Activated CD4-positive, alpha-beta T cell treated with anti-CD3 and anti-CD28 coated beads for 24 hours (primary cell): ENCODE results near the gene CD200.
"Not testable (repeated sequence)": the region's sequence is repeated elsewhere in the genome, so short reads cannot be mapped to it uniquely, and the experiment has no call there.

ENCODE experiments used
- DNase-seq, 2 donors: peaks; one replicate each; pipeline ENCODE4 v3.0.0-alpha.2; 2020; ENCODE audit warnings: low read depth in 2 of 2

The CD200 gene

GRCh38 chr3:112360561-112360960 lies 27.6 kb downstream of the CD200 start:
- no peak for DNase-seq

- DNase-seq = no peak
Measured at GRCh38 chr3:112362221-112362620, 29.3 kb downstream of the CD200 start.

- DNase-seq = no peak
Measured at GRCh38 chr3:112364291-112364690, 31.3 kb downstream of the CD200 start.

- DNase-seq = no peak
Measured at GRCh38 chr3:112365035-112365434, 32.1 kb downstream of the CD200 start.

GRCh38 chr3:112365636-112366035 lies 32.7 kb downstream of the CD200 start:
- no peak for DNase-seq

GRCh38 chr3:112366522-112366921 lies 33.6 kb downstream of the CD200 start:
- DNase-seq = no peak

GRCh38 chr3:112371569-112371968 lies 38.6 kb downstream of the CD200 start:
- DNase-seq = no peak

GRCh38 chr3:112372396-112372795 lies 39.4 kb downstream of the CD200 start:
- DNase-seq = no peak

GRCh38 chr3:112373476-112373875 lies 40.5 kb downstream of the CD200 start:
- no peak for DNase-seq

- DNase-seq = no peak
Measured at GRCh38 chr3:112373924-112374323, 41.0 kb downstream of the CD200 start.

- no peak for DNase-seq
Measured at GRCh38 chr3:112374333-112374734, 41.4 kb downstream of the CD200 start.

GRCh38 chr3:112375117-112375516 lies 42.2 kb downstream of the CD200 start:
- no peak for DNase-seq

GRCh38 chr3:112376241-112376911 lies 43.4 kb downstream of the CD200 start:
- no peak for DNase-seq

GRCh38 chr3:112376992-112377391 lies 44.0 kb downstream of the CD200 start:
- no peak for DNase-seq

- DNase-seq = no peak
Measured at GRCh38 chr3:112377568-112378071, 44.7 kb downstream of the CD200 start.

- DNase-seq = not testable (repeated sequence)
Measured at GRCh38 chr3:112378347-112378746, 45.4 kb downstream of the CD200 start.

GRCh38 chr3:112379020-112379690 lies 46.2 kb downstream of the CD200 start:
- no peak for DNase-seq

GRCh38 chr3:112381673-112382542 lies 49.0 kb downstream of the CD200 start:
- no peak for DNase-seq

GRCh38 chr3:112382543-112383160 lies 49.7 kb downstream of the CD200 start:
- DNase-seq = no peak

GRCh38 chr3:112384769-112385168 lies 51.8 kb downstream of the CD200 start:
- no peak for DNase-seq

- DNase-seq = no peak
Measured at GRCh38 chr3:112388972-112389371, 56.0 kb downstream of the CD200 start.

GRCh38 chr3:112389961-112390360 lies 57.0 kb downstream of the CD200 start:
- no peak for DNase-seq
